Measurements from ENCODE around the gene FXN. TPM values are rescaled to one million over a fixed set of nuclear protein-coding genes. Genes with fewer than 3 reads are reported as not detected.
"Not testable (repeated sequence)": the region's sequence is repeated elsewhere in the genome, so short reads cannot be mapped to it uniquely, and the experiment has no call there.

FXN gene
- 10 to 100 TPM; 11.4 to 12.2 TPM for total RNA-seq

- peaks cover 4% of the 10 kb centered on the region for H3K27me3 Mint-ChIP-seq
- ATAC-seq (ENCODE audit: low read depth) = peak; percentile 92
- H3K9me3 Mint-ChIP-seq = no peaks in the 10 kb centered on the region
- H3K27ac Mint-ChIP-seq = peak within 1 kb of the TSS; percentile 72
- peak within 1 kb of the TSS; percentile 88 for H3K4me3 Mint-ChIP-seq
- H3K36me3 Mint-ChIP-seq = no peaks in the 10 kb centered on the region
- POLR2A ChIA-PET = interaction anchor here (1.0 to 1.5 kb wide), 4 partner anchors 9 to 87 kb away, joined by 3 to 4 read pairs (median 4); no protein-coding TSS in a partner anchor
- DNase-seq = peak; percentile 87
- H3K4me1 Mint-ChIP-seq = peaks cover 20% of the 10 kb centered on the region
Observed at GRCh38 chr9:69035438-69036308, at the start of gene FXN. FXN (plus strand) TSS chr9:69035752; CDS start chr9:69035783, 31 bp downstream.

- H3K27me3 Mint-ChIP-seq, POLR2A ChIA-PET: not testable (repeated sequence)
Observed at GRCh38 chr9:68986949-68987348, 48.6 kb upstream of the FXN start.

GRCh38 chr9:68991457-68991856 lies 44.1 kb upstream of the FXN start:
- peaks cover 7% of the 10 kb centered on the region for H3K4me1 Mint-ChIP-seq
- peaks cover 7% of the 10 kb centered on the region for H3K27me3 Mint-ChIP-seq
- POLR2A ChIA-PET = no interaction called here
- DNase-seq = no peak
- ATAC-seq (ENCODE audit: low read depth) = no peak
- no peak overlapping the region for H3K4me3 Mint-ChIP-seq
- H3K27ac Mint-ChIP-seq = no peak overlapping the region
- H3K36me3 Mint-ChIP-seq = no peaks in the 10 kb centered on the region
- no peaks in the 10 kb centered on the region for H3K9me3 Mint-ChIP-seq

More at GRCh38 chr9:68986949-68987348, 48.6 kb upstream of the FXN start:
- not testable (repeated sequence) for DNase-seq; H3K4me1 Mint-ChIP-seq; H3K4me3 Mint-ChIP-seq; ATAC-seq (ENCODE audit: low read depth); H3K9me3 Mint-ChIP-seq; H3K27ac Mint-ChIP-seq; H3K36me3 Mint-ChIP-seq

GRCh38 chr9:68995776-68996175 lies 39.8 kb upstream of the FXN start:
- H3K27ac Mint-ChIP-seq = peak overlapping the region; percentile 36

GRCh38 chr9:68996462-68996861 lies 39.1 kb upstream of the FXN start:
- H3K27ac Mint-ChIP-seq = peak overlapping the region; percentile 69
- H3K9me3 Mint-ChIP-seq = no peaks in the 10 kb centered on the region
- H3K36me3 Mint-ChIP-seq = no peaks in the 10 kb centered on the region
- POLR2A ChIA-PET = no interaction called here
- peaks cover 6% of the 10 kb centered on the region for H3K27me3 Mint-ChIP-seq
- no peak for DNase-seq
- H3K4me3 Mint-ChIP-seq = peak overlapping the region; percentile 50
- H3K4me1 Mint-ChIP-seq = peaks cover 20% of the 10 kb centered on the region
- ATAC-seq (ENCODE audit: low read depth) = no peak

More at GRCh38 chr9:68995776-68996175, 39.8 kb upstream of the FXN start:
- DNase-seq (no peak), ATAC-seq (ENCODE audit: low read depth) (no peak)
- POLR2A ChIA-PET = no interaction called here
- Mint-ChIP-seq H3K4me3 (no peak overlapping the region), H3K9me3 (no peaks in the 10 kb centered on the region), H3K4me1 (peaks cover 20% of the 10 kb centered on the region), H3K27me3 (peaks cover 6% of the 10 kb centered on the region), H3K36me3 (no peaks in the 10 kb centered on the region)

GRCh38 chr9:68997666-68998065 lies 37.9 kb upstream of the FXN start:
- ATAC-seq (ENCODE audit: low read depth) (no peak), DNase-seq (no peak)
- peaks cover 20% of the 10 kb centered on the region for H3K4me1 Mint-ChIP-seq
- peaks cover 6% of the 10 kb centered on the region for H3K27me3 Mint-ChIP-seq
- H3K36me3 Mint-ChIP-seq = no peaks in the 10 kb centered on the region
- no peaks in the 10 kb centered on the region for H3K9me3 Mint-ChIP-seq
- H3K4me3 Mint-ChIP-seq = no peak overlapping the region
- POLR2A ChIA-PET = no interaction called here
- H3K27ac Mint-ChIP-seq = no peak overlapping the region

- no peak for DNase-seq
- H3K4me3 Mint-ChIP-seq = no peak overlapping the region
- no peak for ATAC-seq (ENCODE audit: low read depth)
- no peak overlapping the region for H3K27ac Mint-ChIP-seq
- H3K27me3 Mint-ChIP-seq = peaks cover 6% of the 10 kb centered on the region
- peaks cover 20% of the 10 kb centered on the region for H3K4me1 Mint-ChIP-seq
- no peaks in the 10 kb centered on the region for H3K9me3 Mint-ChIP-seq
- H3K36me3 Mint-ChIP-seq = no peaks in the 10 kb centered on the region
- POLR2A ChIA-PET = no interaction called here
Observed at GRCh38 chr9:68998385-68998784, 37.2 kb upstream of the FXN start.

- ATAC-seq (ENCODE audit: low read depth) (no peak), DNase-seq (no peak)
- Mint-ChIP-seq H3K9me3 (no peaks in the 10 kb centered on the region), H3K27ac (no peak overlapping the region), H3K4me1 (peaks cover 20% of the 10 kb centered on the region), H3K36me3 (no peaks in the 10 kb centered on the region), H3K4me3 (no peak overlapping the region), H3K27me3 (peaks cover 4% of the 10 kb centered on the region)
- POLR2A ChIA-PET = interaction anchor here (0.6 kb wide), 1 partner anchor 49 kb away, joined by 3 read pairs; no protein-coding TSS in a partner anchor
Observed at GRCh38 chr9:68998812-68999211, 36.7 kb upstream of the FXN start.

GRCh38 chr9:68999393-69000105 lies 36.0 kb upstream of the FXN start:
- Mint-ChIP-seq H3K27ac (no peak overlapping the region), H3K9me3 (no peaks in the 10 kb centered on the region), H3K4me3 (no peak overlapping the region), H3K4me1 (peaks cover 20% of the 10 kb centered on the region), H3K36me3 (no peaks in the 10 kb centered on the region), H3K27me3 (peaks cover 4% of the 10 kb centered on the region)
- ATAC-seq (ENCODE audit: low read depth) (peak; percentile 90), DNase-seq (no peak)
- POLR2A ChIA-PET = interaction anchor here (0.6 kb wide), 1 partner anchor 50 kb away, joined by 3 read pairs; no protein-coding TSS in a partner anchor

- no peaks in the 10 kb centered on the region for H3K9me3 Mint-ChIP-seq
- H3K27me3 Mint-ChIP-seq = peaks cover 2% of the 10 kb centered on the region
- peaks cover 8% of the 10 kb centered on the region for H3K4me1 Mint-ChIP-seq
- no peak overlapping the region for H3K27ac Mint-ChIP-seq
- ATAC-seq (ENCODE audit: low read depth) = no peak
- POLR2A ChIA-PET = no interaction called here
- no peaks in the 10 kb centered on the region for H3K36me3 Mint-ChIP-seq
- H3K4me3 Mint-ChIP-seq = no peak overlapping the region
- no peak for DNase-seq
Observed at GRCh38 chr9:69001921-69002320, 33.6 kb upstream of the FXN start.

GRCh38 chr9:69003051-69003450 lies 32.5 kb upstream of the FXN start:
- no peak overlapping the region for H3K4me3 Mint-ChIP-seq
- peaks cover 9% of the 10 kb centered on the region for H3K27me3 Mint-ChIP-seq
- no peaks in the 10 kb centered on the region for H3K9me3 Mint-ChIP-seq
- no peak overlapping the region for H3K27ac Mint-ChIP-seq
- H3K36me3 Mint-ChIP-seq = no peaks in the 10 kb centered on the region
- POLR2A ChIA-PET = no interaction called here
- H3K4me1 Mint-ChIP-seq = peaks cover 7% of the 10 kb centered on the region
- DNase-seq (no peak), ATAC-seq (ENCODE audit: low read depth) (no peak)

- peaks cover 10% of the 10 kb centered on the region for H3K27me3 Mint-ChIP-seq
- no peak for DNase-seq
- H3K4me3 Mint-ChIP-seq = no peak overlapping the region
- no peaks in the 10 kb centered on the region for H3K4me1 Mint-ChIP-seq
- H3K9me3 Mint-ChIP-seq = no peaks in the 10 kb centered on the region
- no peaks in the 10 kb centered on the region for H3K36me3 Mint-ChIP-seq
- no peak overlapping the region for H3K27ac Mint-ChIP-seq
- no peak for ATAC-seq (ENCODE audit: low read depth)
- POLR2A ChIA-PET = no interaction called here
Observed at GRCh38 chr9:69004836-69005235, 30.7 kb upstream of the FXN start.

GRCh38 chr9:69009708-69010107 lies 25.8 kb upstream of the FXN start:
- Mint-ChIP-seq H3K27ac (no peak overlapping the region), H3K36me3 (no peaks in the 10 kb centered on the region), H3K27me3 (peaks cover 47% of the 10 kb centered on the region), H3K9me3 (no peaks in the 10 kb centered on the region), H3K4me1 (peaks cover 9% of the 10 kb centered on the region), H3K4me3 (no peak overlapping the region)
- POLR2A ChIA-PET = no interaction called here
- no peak for ATAC-seq (ENCODE audit: low read depth)
- DNase-seq = no peak
